ENCODE data around the gene SH3TC2. TPM values are rescaled to one million over a fixed set of nuclear protein-coding genes. Genes with fewer than 3 reads are reported as not detected.

The SH3TC2 gene
- total RNA-seq, 6 experiments from 2014 or later, result 9.3 to 12.9 (median 10.7) TPM

GRCh38 chr5:149094996-149095395, 32.1 kb upstream of the SH3TC2 start:
- TF ChIP-seq CTCF (IDR thresholded peaks at IDR 0.05), result no peak
- DNase-seq, result no peak
- Mint-ChIP-seq H3K27ac (no peak overlapping the region), H3K27me3 (ENCODE audit: insufficient read depth) (no peaks in the 10 kb centered on the region; the same call in none of the 2 replicates), H3K36me3 (ENCODE audit: low read depth) (peaks cover 30% of the 10 kb centered on the region), H3K4me1 (ENCODE audit: low read depth) (no peaks in the 10 kb centered on the region), H3K9me3 (peaks cover 36% of the 10 kb centered on the region), H3K4me3 (no peak overlapping the region)

GRCh38 chr5:149093625-149094024, 30.8 kb upstream of the SH3TC2 start:
- H3K4me1 Mint-ChIP-seq (ENCODE audit: low read depth), result no peaks in the 10 kb centered on the region
- DNase-seq, result no peak
- no peak for TF ChIP-seq CTCF (IDR thresholded peaks at IDR 0.05)
- peaks cover 1% of the 10 kb centered on the region for H3K27me3 Mint-ChIP-seq (ENCODE audit: insufficient read depth)
- H3K27ac Mint-ChIP-seq, result no peak overlapping the region
- peaks cover 22% of the 10 kb centered on the region for H3K9me3 Mint-ChIP-seq
- H3K36me3 Mint-ChIP-seq (ENCODE audit: low read depth), result peaks cover 17% of the 10 kb centered on the region
- no peak overlapping the region for H3K4me3 Mint-ChIP-seq

- DNase-seq, result no peak
- Mint-ChIP-seq H3K36me3 (ENCODE audit: low read depth) (peaks cover 15% of the 10 kb centered on the region), H3K27me3 (ENCODE audit: insufficient read depth) (peaks cover 5% of the 10 kb centered on the region), H3K4me3 (no peak overlapping the region), H3K4me1 (ENCODE audit: low read depth) (peaks cover 6% of the 10 kb centered on the region; the same call in 1 of the 2 replicates), H3K27ac (no peak overlapping the region), H3K9me3 (no peaks in the 10 kb centered on the region; the same call in 1 of the 2 replicates)
- TF ChIP-seq CTCF (IDR thresholded peaks at IDR 0.05), result no peak
Observed at GRCh38 chr5:149089796-149090195, 26.9 kb upstream of the SH3TC2 start.

GRCh38 chr5:149088686-149089085, 25.8 kb upstream of the SH3TC2 start:
- H3K4me3 Mint-ChIP-seq, result no peak overlapping the region
- peaks cover 5% of the 10 kb centered on the region for H3K27me3 Mint-ChIP-seq (ENCODE audit: insufficient read depth)
- no peak for DNase-seq
- TF ChIP-seq CTCF (IDR thresholded peaks at IDR 0.05), result no peak
- H3K36me3 Mint-ChIP-seq (ENCODE audit: low read depth), result peaks cover 15% of the 10 kb centered on the region
- H3K4me1 Mint-ChIP-seq (ENCODE audit: low read depth), result peaks cover 6% of the 10 kb centered on the region; the same call in 1 of the 2 replicates
- no peak overlapping the region for H3K27ac Mint-ChIP-seq
- no peaks in the 10 kb centered on the region; the same call in 1 of the 2 replicates for H3K9me3 Mint-ChIP-seq

DNA sequence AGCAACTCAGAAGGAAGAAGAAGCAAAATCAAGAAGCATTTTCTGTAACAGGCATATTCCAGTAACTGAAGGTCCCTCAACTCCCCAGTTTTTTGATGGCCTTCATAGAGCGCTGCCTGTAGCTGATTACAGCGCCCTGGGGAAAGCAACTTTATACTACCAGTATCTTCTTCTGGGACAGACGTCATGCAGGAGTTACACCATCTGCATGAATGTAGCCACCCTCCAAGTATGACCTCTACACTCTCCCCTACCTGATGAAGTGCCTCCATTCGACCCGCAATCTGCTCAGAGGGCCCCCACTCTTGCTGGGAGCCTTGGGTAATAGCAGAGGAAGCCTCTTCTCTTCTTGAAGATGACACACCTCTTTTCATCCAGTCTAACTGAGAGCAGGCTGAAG, 21.0 kb upstream of the SH3TC2 start:
- Mint-ChIP-seq H3K27me3 (ENCODE audit: insufficient read depth) (peaks cover 4% of the 10 kb centered on the region), H3K36me3 (ENCODE audit: low read depth) (peaks cover 13% of the 10 kb centered on the region), H3K27ac (no peak overlapping the region), H3K9me3 (no peaks in the 10 kb centered on the region; the same call in 1 of the 2 replicates), H3K4me3 (no peak overlapping the region), H3K4me1 (ENCODE audit: low read depth) (peaks cover 6% of the 10 kb centered on the region; the same call in 1 of the 2 replicates)
- TF ChIP-seq CTCF (IDR thresholded peaks at IDR 0.05), result no peak
- DNase-seq, result no peak

GRCh38 chr5:149082271-149082670, 19.4 kb upstream of the SH3TC2 start:
- Mint-ChIP-seq H3K4me1 (ENCODE audit: low read depth) (peaks cover 6% of the 10 kb centered on the region; the same call in 1 of the 2 replicates), H3K4me3 (no peak overlapping the region), H3K27me3 (ENCODE audit: insufficient read depth) (peaks cover 4% of the 10 kb centered on the region; the same call in 1 of the 2 replicates), H3K36me3 (ENCODE audit: low read depth) (peaks cover 19% of the 10 kb centered on the region), H3K9me3 (peaks cover 6% of the 10 kb centered on the region), H3K27ac (no peak overlapping the region)
- no peak for DNase-seq
- TF ChIP-seq CTCF (IDR thresholded peaks at IDR 0.05), result no peak

Data from HFFc6 (cell line).